Kidney epithelial cell (primary cell): ENCODE results near the gene NTM. TPM values are rescaled to one million over a fixed set of nuclear protein-coding genes. Genes with fewer than 3 reads are reported as not detected.

Experiments
- DNase-seq: peaks from one replicate; pipeline ENCODE4 v3.0.0-alpha.2; 2010; ENCODE audit warnings: low read depth
- H3K27me3 ChIP-seq: 2 replicates; pipeline ENCODE4 v1.6.0; 2011; ENCODE audit warnings: low read length; ENCODE audit not compliant: control insufficient read depth, insufficient read depth
- H3K36me3 ChIP-seq: 2 replicates; pipeline ENCODE4 v1.5.1; 2011; ENCODE audit warnings: low read length; ENCODE audit not compliant: control insufficient read depth, insufficient read depth
- H3K4me3 ChIP-seq: 2 replicates; pipeline ENCODE4 v1.5.1; 2011; ENCODE audit warnings: low read depth, mild to moderate bottlenecking, control low read depth, low read length
- CTCF ChIP-seq: IDR thresholded peaks from 2 replicates; pipeline ENCODE4 v1.5.1; 2011; ENCODE audit warnings: mild to moderate bottlenecking, moderate library complexity, low read length, control low read depth, inconsistent platforms; ENCODE audit not compliant: insufficient read depth, poor library complexity, severe bottlenecking
- total RNA-seq: library from RNA; depleted of rRNA; stranded (reverse); fragments of >200 nt; gene quantifications from 2 replicates; pipeline ENCODE4 v1.2.3, GENCODE V29; 2015

NTM gene
- total RNA-seq, 1 donor from 2014 or later: 111 TPM

GRCh38 chr11:131503017-131503416 lies 132.6 kb downstream of the NTM start:
- DNase-seq: no peak
- Histone ChIP-seq H3K36me3 (no peaks in the 10 kb centered on the region), H3K27me3 (no peaks in the 10 kb centered on the region), H3K4me3 (no peak overlapping the region)
- no peak for TF ChIP-seq CTCF

GRCh38 chr11:131504199-131504949 lies 134.0 kb downstream of the NTM start:
- no peak for DNase-seq
- Histone ChIP-seq H3K36me3 (no peaks in the 10 kb centered on the region), H3K27me3 (no peaks in the 10 kb centered on the region), H3K4me3 (no peak overlapping the region)
- no peak for TF ChIP-seq CTCF

- no peaks in the 10 kb centered on the region for H3K27me3 ChIP-seq
- no peaks in the 10 kb centered on the region for H3K36me3 ChIP-seq
- TF ChIP-seq CTCF: no peak
- H3K4me3 ChIP-seq: no peak overlapping the region
- DNase-seq: no peak
Measured at GRCh38 chr11:131506348-131506747, 135.9 kb downstream of the NTM start.

GRCh38 chr11:131510662-131511061 lies 140.2 kb downstream of the NTM start:
- no peak for DNase-seq
- no peak for TF ChIP-seq CTCF
- H3K4me3 ChIP-seq: no peak overlapping the region
- no peaks in the 10 kb centered on the region for H3K27me3 ChIP-seq
- no peaks in the 10 kb centered on the region for H3K36me3 ChIP-seq

- DNase-seq: no peak
- TF ChIP-seq CTCF: peak; percentile 67
- Histone ChIP-seq H3K4me3 (no peak overlapping the region), H3K36me3 (no peaks in the 10 kb centered on the region), H3K27me3 (no peaks in the 10 kb centered on the region)
Measured at GRCh38 chr11:131511794-131512193, 141.4 kb downstream of the NTM start.

GRCh38 chr11:131512228-131512627 lies 141.8 kb downstream of the NTM start:
- Histone ChIP-seq H3K36me3 (no peaks in the 10 kb centered on the region), H3K4me3 (no peak overlapping the region), H3K27me3 (no peaks in the 10 kb centered on the region)
- no peak for TF ChIP-seq CTCF
- no peak for DNase-seq
